Uterus (tissue), 2 donors: ENCODE measurements around the gene CLASP2.

Experiments used
- CTCF ChIP-seq, 4 experiments: fragments of 200-600 bp in 2 of 4; fragments of 450-650 bp in 2 of 4; sonication (generic) in 2 of 4; IDR thresholded peaks; one replicate each; pipeline ENCODE4 v1.5.1; 2016 to 2019; ENCODE audit warnings: antibody characterized with exemption in 4 of 4, mild to moderate bottlenecking in 2 of 4, moderate library complexity in 1 of 4
- POLR2A ChIP-seq, 2 donors: fragments of 450-650 bp; IDR thresholded peaks; one replicate each; pipeline ENCODE4 v1.6.1; 2016; ENCODE audit warnings: antibody characterized with exemption in 2 of 2, mild to moderate bottlenecking in 1 of 2, moderate library complexity in 1 of 2

- no peak for TF ChIP-seq CTCF (IDR thresholded peaks at IDR 0.05)
- no peak for TF ChIP-seq POLR2A (IDR thresholded peaks at IDR 0.05)
Observed at GRCh38 chr3:33645060-33645647, 72.9 kb downstream of the CLASP2 start.
